Body of pancreas (tissue), 4 donors: ENCODE results near the gene CXorf65.

Experiments used
- POLR2A ChIP-seq, 3 donors: fragments of 450-650 bp; IDR thresholded peaks; one replicate each; pipeline ENCODE4 v1.6.1; 2016; ENCODE audit warnings: antibody characterized with exemption in 3 of 3, mild to moderate bottlenecking in 2 of 3
- TF ChIP-seq, protein P1 (sequence below), 7 experiments: fragments of 450-650 bp in 4 of 7; fragments of 200-600 bp in 3 of 7; sonication (generic) in 3 of 7; IDR thresholded peaks; one replicate each; pipeline ENCODE4 v1.5.1; 2016 to 2019; ENCODE audit warnings: antibody characterized with exemption in 7 of 7

DNA sequence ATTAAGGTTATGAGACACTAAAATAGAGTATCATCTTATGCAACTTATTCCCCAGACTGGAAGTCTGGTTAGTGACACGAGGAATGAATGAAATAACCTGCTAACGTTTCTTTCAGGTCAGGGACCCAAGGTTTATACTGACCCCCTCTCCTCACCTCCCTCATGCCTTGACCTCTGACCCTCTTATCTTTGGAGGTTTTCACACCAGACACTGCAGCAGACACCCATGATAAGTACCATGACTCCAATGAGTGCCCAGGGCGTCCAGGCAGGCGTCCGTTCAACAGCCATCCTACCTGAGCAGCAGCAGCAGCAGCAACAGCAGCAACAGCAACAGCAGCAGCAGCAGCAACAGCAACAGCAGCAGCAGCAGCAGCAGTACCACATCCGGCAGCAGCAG lies 33.9 kb upstream of the CXorf65 start:
- TF ChIP-seq, protein P1, sequence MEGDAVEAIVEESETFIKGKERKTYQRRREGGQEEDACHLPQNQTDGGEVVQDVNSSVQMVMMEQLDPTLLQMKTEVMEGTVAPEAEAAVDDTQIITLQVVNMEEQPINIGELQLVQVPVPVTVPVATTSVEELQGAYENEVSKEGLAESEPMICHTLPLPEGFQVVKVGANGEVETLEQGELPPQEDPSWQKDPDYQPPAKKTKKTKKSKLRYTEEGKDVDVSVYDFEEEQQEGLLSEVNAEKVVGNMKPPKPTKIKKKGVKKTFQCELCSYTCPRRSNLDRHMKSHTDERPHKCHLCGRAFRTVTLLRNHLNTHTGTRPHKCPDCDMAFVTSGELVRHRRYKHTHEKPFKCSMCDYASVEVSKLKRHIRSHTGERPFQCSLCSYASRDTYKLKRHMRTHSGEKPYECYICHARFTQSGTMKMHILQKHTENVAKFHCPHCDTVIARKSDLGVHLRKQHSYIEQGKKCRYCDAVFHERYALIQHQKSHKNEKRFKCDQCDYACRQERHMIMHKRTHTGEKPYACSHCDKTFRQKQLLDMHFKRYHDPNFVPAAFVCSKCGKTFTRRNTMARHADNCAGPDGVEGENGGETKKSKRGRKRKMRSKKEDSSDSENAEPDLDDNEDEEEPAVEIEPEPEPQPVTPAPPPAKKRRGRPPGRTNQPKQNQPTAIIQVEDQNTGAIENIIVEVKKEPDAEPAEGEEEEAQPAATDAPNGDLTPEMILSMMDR (IDR thresholded peaks at IDR 0.05) = no peak
- TF ChIP-seq POLR2A (IDR thresholded peaks at IDR 0.05) = no peak
